ENCODE data around the gene VTI1A. TPM values are rescaled to one million over a fixed set of nuclear protein-coding genes. Genes with fewer than 3 reads are reported as not detected.

The VTI1A gene
- total and polyA plus RNA-seq, 2 of the 13 experiments (the other 11 are each of a cell fraction or from before 2014, with no cell fraction given) = 11.7 to 32.7 TPM

DNA sequence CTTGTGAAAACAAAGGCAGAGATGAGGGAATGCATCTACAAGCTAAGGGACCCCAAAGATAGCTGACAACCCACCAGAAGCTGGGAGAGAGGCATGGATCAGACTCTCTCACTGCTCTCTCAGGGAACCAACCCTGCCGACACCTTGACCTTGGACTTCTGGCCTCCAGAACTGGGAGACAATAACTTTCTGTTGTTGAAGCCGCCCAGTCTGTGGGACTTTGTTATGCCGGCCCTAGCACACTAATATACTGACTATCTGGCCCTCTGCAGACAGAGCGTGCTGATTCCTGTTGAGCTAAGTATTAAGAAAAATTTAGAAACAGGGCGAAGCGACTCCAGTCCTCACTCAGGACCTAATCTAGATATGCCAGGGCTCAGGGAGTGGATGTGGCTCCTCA, 358.7 kb downstream of the VTI1A start:
- FAIRE-seq (no peak), DNase-seq (ENCODE audit: low spot score) (peak; percentile 62), ATAC-seq (peak; percentile 60)
- Histone ChIP-seq H3K4me2 (ENCODE audit: low read depth, low read length) (0 out of 2 replicates have a peak overlapping the region, but pooled peaks have one; percentile 6), H3K27ac (ENCODE audit: extremely low read length, insufficient read depth, low read length) (no peak overlapping the region), H3K79me2 (ENCODE audit: insufficient read depth, low read length) (no peaks in the 10 kb centered on the region), H3K4me1 (ENCODE audit: insufficient read depth, low read length) (peaks cover 41% of the 10 kb centered on the region), H3K9ac (ENCODE audit: insufficient read depth, low read depth, low read length) (no peak overlapping the region), H3K36me3 (replicated peaks in 1 of 2; ENCODE audit: control insufficient read depth in 1 of 2, insufficient read depth in 2 of 2, low read length in 2 of 2) (peaks cover 2 to 3% of the 10 kb centered on the region in 2 experiments; a peak in 1 of 5 replicates), H3K9me3 (ENCODE audit: low read length) (no peaks in the 10 kb centered on the region), H2AFZ (ENCODE audit: low read length) (no peak overlapping the region), H4K20me1 (ENCODE audit: insufficient read depth, low read length) (no peaks in the 10 kb centered on the region), H3K27me3 (ENCODE audit: control insufficient read depth in 1 of 2, insufficient read depth in 2 of 2, low read length in 2 of 2) (no peaks in the 10 kb centered on the region), H3K4me3 (replicated peaks in 1 of 3; ENCODE audit: insufficient read depth in 1 of 3, low read depth in 2 of 3, low read length in 3 of 3) (no peak overlapping the region)
- ChIA-PET POLR2A (no interaction called here), CTCF (ENCODE audit: low intra/inter-chr PET ratio, low total read pairs) (no interaction called here)
- 77% methylated on average over 4 of the region's 6 CpGs for WGBS (ENCODE audit: low lambda C conversion rate)
- in situ Hi-C loops (cut with HindIII; ENCODE audit: extremely low pct_ligation_motif_present, low pct_unique_long_range_greater_than_20kb) = no loop called here
- no TSS peak for BruUV-seq (replicated peaks)
- intact Hi-C loops (cut with micrococcal nuclease; ENCODE audit: unreplicated experiment) = no loop called here
- TF ChIP-seq ZNF264 (CRISPR knock-in tag; IDR thresholded peaks at IDR 0.05) (no peak), PHF21A (CRISPR knock-in tag; IDR thresholded peaks at IDR 0.05) (no peak), ZFP36L1 (CRISPR knock-in tag; IDR thresholded peaks at IDR 0.05) (no peak), HNF4A (CRISPR knock-in tag; IDR thresholded peaks at IDR 0.05) (peak; percentile 37; the same call in 1 of the 2 replicates), HNF4G (IDR thresholded peaks at IDR 0.05; ENCODE audit: borderline replicate concordance, low read depth, low read length) (peak; percentile 12; the same call in 1 of the 2 replicates), HNF4G (CRISPR knock-in tag; IDR thresholded peaks at IDR 0.05; ENCODE audit: borderline replicate concordance, low read depth) (no peak), SKI (IDR thresholded peaks at IDR 0.05; ENCODE audit: partially characterized antibody) (peak; percentile 37), SOX13 (IDR thresholded peaks at IDR 0.05) (peak; percentile 44; the same call in 1 of the 2 replicates), SOX13 (CRISPR knock-in tag; conservative IDR thresholded peaks at IDR 0.05 in 1 of 2, IDR thresholded peaks at IDR 0.05 in 1 of 2) (peak in 1 of 2 experiments; percentile 43; a peak in 2 of 4 replicates), ZBTB38 (CRISPR knock-in tag; IDR thresholded peaks at IDR 0.05) (0 out of 2 replicates have a peak, but pooled peaks have one; percentile 44), MAZ (IDR thresholded peaks at IDR 0.05; ENCODE audit: borderline replicate concordance, low read depth, low read length) (no peak), MAZ (CRISPR knock-in tag; IDR thresholded peaks at IDR 0.05; ENCODE audit: low read depth) (no peak), ZNF12 (CRISPR knock-in tag; IDR thresholded peaks at IDR 0.05) (peak; percentile 69; the same call in 1 of the 2 replicates), TMF1 (CRISPR knock-in tag; IDR thresholded peaks at IDR 0.05; ENCODE audit: low read depth) (no peak), HOXA5 (CRISPR knock-in tag; IDR thresholded peaks at IDR 0.05) (no peak), SOX5 (CRISPR knock-in tag; IDR thresholded peaks at IDR 0.05; ENCODE audit: borderline replicate concordance) (peak; percentile 34; the same call in 1 of the 2 replicates), SRY (CRISPR knock-in tag; IDR thresholded peaks at IDR 0.05) (no peak), ZMYM3 (CRISPR knock-in tag; IDR thresholded peaks at IDR 0.05) (no peak), YEATS4 (CRISPR knock-in tag; IDR thresholded peaks at IDR 0.05; ENCODE audit: borderline replicate concordance) (no peak), RARA (CRISPR knock-in tag; IDR thresholded peaks at IDR 0.05) (peak; percentile 30; the same call in 1 of the 2 replicates), PITX1 (CRISPR knock-in tag; IDR thresholded peaks at IDR 0.05) (0 out of 2 replicates have a peak, but pooled peaks have one; percentile 12)
- TF ChIP-seq, protein P1, sequence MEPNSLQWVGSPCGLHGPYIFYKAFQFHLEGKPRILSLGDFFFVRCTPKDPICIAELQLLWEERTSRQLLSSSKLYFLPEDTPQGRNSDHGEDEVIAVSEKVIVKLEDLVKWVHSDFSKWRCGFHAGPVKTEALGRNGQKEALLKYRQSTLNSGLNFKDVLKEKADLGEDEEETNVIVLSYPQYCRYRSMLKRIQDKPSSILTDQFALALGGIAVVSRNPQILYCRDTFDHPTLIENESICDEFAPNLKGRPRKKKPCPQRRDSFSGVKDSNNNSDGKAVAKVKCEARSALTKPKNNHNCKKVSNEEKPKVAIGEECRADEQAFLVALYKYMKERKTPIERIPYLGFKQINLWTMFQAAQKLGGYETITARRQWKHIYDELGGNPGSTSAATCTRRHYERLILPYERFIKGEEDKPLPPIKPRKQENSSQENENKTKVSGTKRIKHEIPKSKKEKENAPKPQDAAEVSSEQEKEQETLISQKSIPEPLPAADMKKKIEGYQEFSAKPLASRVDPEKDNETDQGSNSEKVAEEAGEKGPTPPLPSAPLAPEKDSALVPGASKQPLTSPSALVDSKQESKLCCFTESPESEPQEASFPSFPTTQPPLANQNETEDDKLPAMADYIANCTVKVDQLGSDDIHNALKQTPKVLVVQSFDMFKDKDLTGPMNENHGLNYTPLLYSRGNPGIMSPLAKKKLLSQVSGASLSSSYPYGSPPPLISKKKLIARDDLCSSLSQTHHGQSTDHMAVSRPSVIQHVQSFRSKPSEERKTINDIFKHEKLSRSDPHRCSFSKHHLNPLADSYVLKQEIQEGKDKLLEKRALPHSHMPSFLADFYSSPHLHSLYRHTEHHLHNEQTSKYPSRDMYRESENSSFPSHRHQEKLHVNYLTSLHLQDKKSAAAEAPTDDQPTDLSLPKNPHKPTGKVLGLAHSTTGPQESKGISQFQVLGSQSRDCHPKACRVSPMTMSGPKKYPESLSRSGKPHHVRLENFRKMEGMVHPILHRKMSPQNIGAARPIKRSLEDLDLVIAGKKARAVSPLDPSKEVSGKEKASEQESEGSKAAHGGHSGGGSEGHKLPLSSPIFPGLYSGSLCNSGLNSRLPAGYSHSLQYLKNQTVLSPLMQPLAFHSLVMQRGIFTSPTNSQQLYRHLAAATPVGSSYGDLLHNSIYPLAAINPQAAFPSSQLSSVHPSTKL (CRISPR knock-in tag; IDR thresholded peaks at IDR 0.05) = 0 out of 2 replicates have a peak, but pooled peaks have one; percentile 20
- TF ChIP-seq, protein P2, sequence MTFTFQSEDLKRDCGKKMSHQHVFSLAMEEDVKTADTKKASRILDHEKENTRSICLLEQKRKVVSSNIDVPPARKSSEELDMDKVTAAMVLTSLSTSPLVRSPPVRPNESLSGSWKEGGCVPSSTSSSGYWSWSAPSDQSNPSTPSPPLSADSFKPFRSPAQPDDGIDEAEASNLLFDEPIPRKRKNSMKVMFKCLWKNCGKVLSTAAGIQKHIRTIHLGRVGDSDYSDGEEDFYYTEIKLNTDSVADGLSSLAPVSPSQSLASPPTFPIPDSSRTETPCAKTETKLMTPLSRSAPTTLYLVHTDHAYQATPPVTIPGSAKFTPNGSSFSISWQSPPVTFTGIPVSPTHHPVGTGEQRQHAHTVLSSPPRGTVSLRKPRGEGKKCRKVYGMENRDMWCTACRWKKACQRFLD (CRISPR knock-in tag; IDR thresholded peaks at IDR 0.05; ENCODE audit: borderline replicate concordance) = no peak

Data from HepG2 (cell line).